HEK293 (cell line): ENCODE data around the gene SEMA3A.

Experiments
- CTCF ChIA-PET: fragments of 350-600 bp; formaldehyde crosslinking; extraction: SDS; loops from one replicate; lab custom pipeline; 2021; ENCODE audit warnings: antibody characterized with exemption; lab: Yijun Ruan, JAX
- POLR2A ChIA-PET: fragments of 300-600 bp; formaldehyde crosslinking; extraction: SDS; loops from one replicate; lab custom pipeline; 2020; ENCODE audit warnings: antibody characterized with exemption, inconsistent platforms; lab: Yijun Ruan, JAX
- H3K27ac ChIP-seq: fragments of 200-500 bp; sonication (Bioruptor generic); 2 replicates; pipeline ENCODE4 v1.5.1; 2014; ENCODE audit warnings: low read depth, low read length, control low read depth, inconsistent platforms; ENCODE audit errors: extremely low read depth
- H3K36me3 ChIP-seq, 2 experiments: fragments of 200-500 bp in 1 of 2; sonication (Bioruptor generic) in 1 of 2; 1 replicate in 1 of 2; 2 replicates in 1 of 2; pipeline ENCODE4 v1.5.1; 2014 to 2017; ENCODE audit warnings: inconsistent platforms in 2 of 2, low read length in 2 of 2; ENCODE audit not compliant: control insufficient read depth in 2 of 2, insufficient read depth in 1 of 2
- H3K4me1 ChIP-seq: fragments of 200-500 bp; sonication (Bioruptor generic); 2 replicates; pipeline ENCODE4 v1.5.1; 2014; ENCODE audit warnings: mild to moderate bottlenecking, low read length, inconsistent platforms; ENCODE audit not compliant: control insufficient read depth, insufficient read depth
- H3K4me3 ChIP-seq: 2 replicates; pipeline ENCODE4 v1.5.1; 2011; ENCODE audit warnings: low read depth, mild to moderate bottlenecking, control low read depth, low read length, moderate library complexity
- H3K9me3 ChIP-seq: fragments of 200-500 bp; sonication (Bioruptor generic); 2 replicates; pipeline ENCODE4 v1.5.1; 2014; ENCODE audit warnings: low read depth, low read length, inconsistent platforms; ENCODE audit not compliant: control insufficient read depth, insufficient read depth
- BCL6B ChIP-seq: fragments of 450-650 bp; formaldehyde crosslinking; IDR thresholded peaks from 2 replicates; pipeline ENCODE4 v1.5.1; 2017; ENCODE audit warnings: missing biosample characterization, missing genetic modification characterization
- GLI2 ChIP-seq: fragments of 450-650 bp; formaldehyde crosslinking; IDR thresholded peaks from 2 replicates; pipeline ENCODE4; 2017; ENCODE audit warnings: missing biosample characterization, missing genetic modification characterization, low read depth, borderline replicate concordance
- GLIS2 ChIP-seq: fragments of 450-650 bp; formaldehyde crosslinking; IDR thresholded peaks from 2 replicates; pipeline ENCODE4 v1.5.1; 2016; ENCODE audit warnings: missing biosample characterization, missing genetic modification characterization
- KLF9 ChIP-seq: fragments of 450-650 bp; formaldehyde crosslinking; IDR thresholded peaks from 2 replicates; pipeline ENCODE4 v1.5.1; 2016; ENCODE audit warnings: missing biosample characterization, missing genetic modification characterization, low read depth
- REST ChIP-seq: fragments of 450-650 bp; formaldehyde crosslinking; IDR thresholded peaks from 2 replicates; pipeline ENCODE4 v1.5.1; 2016; ENCODE audit warnings: missing biosample characterization, missing genetic modification characterization
- SALL2 ChIP-seq: fragments of 450-650 bp; formaldehyde crosslinking; IDR thresholded peaks from 2 replicates; pipeline ENCODE4 v1.5.0; 2017; ENCODE audit warnings: missing biosample characterization, mild to moderate bottlenecking, missing genetic modification characterization, borderline replicate concordance
- TCF7L2 ChIP-seq: IDR thresholded peaks from 2 replicates; pipeline ENCODE4 v1.6.1; 2011; ENCODE audit warnings: low read depth, mild to moderate bottlenecking, inconsistent platforms, low read length, moderate library complexity, borderline replicate concordance
- ZNF10 ChIP-seq: fragments of 450-650 bp; formaldehyde crosslinking; IDR thresholded peaks from 2 replicates; pipeline ENCODE4 v1.5.1; 2017; ENCODE audit warnings: missing biosample characterization, missing genetic modification characterization
- ZNF112 ChIP-seq: fragments of 450-650 bp; formaldehyde crosslinking; IDR thresholded peaks from 2 replicates; pipeline ENCODE4 v1.5.0; 2017; ENCODE audit warnings: missing biosample characterization, missing genetic modification characterization
- ZNF114 ChIP-seq: fragments of 450-650 bp; formaldehyde crosslinking; IDR thresholded peaks from 2 replicates; pipeline ENCODE4 v1.5.0; 2017; ENCODE audit warnings: missing biosample characterization, missing genetic modification characterization
- ZNF132 ChIP-seq: fragments of 450-650 bp; formaldehyde crosslinking; IDR thresholded peaks from 2 replicates; pipeline ENCODE4 v1.5.1; 2017; ENCODE audit warnings: missing biosample characterization, missing genetic modification characterization, borderline replicate concordance
- ZNF138 ChIP-seq: fragments of 450-650 bp; formaldehyde crosslinking; IDR thresholded peaks from 2 replicates; pipeline ENCODE4 v1.5.1; 2016; ENCODE audit warnings: missing biosample characterization, missing genetic modification characterization, borderline replicate concordance
- ZNF169 ChIP-seq: fragments of 450-650 bp; formaldehyde crosslinking; IDR thresholded peaks from 2 replicates; pipeline ENCODE4 v1.5.1; 2016; ENCODE audit warnings: missing biosample characterization, missing genetic modification characterization
- ZNF211 ChIP-seq: fragments of 450-650 bp; formaldehyde crosslinking; IDR thresholded peaks from 2 replicates; pipeline ENCODE4 v1.5.1; 2016; ENCODE audit warnings: low read depth, missing biosample characterization, missing genetic modification characterization
- ZNF239 ChIP-seq: fragments of 450-650 bp; formaldehyde crosslinking; IDR thresholded peaks from 2 replicates; pipeline ENCODE4 v1.5.1; 2016; ENCODE audit warnings: missing biosample characterization, missing genetic modification characterization
- ZNF311 ChIP-seq: fragments of 450-650 bp; formaldehyde crosslinking; IDR thresholded peaks from 2 replicates; pipeline ENCODE4 v1.5.1; 2017; ENCODE audit warnings: missing biosample characterization, missing genetic modification characterization, borderline replicate concordance
- ZNF341 ChIP-seq: fragments of 450-650 bp; formaldehyde crosslinking; IDR thresholded peaks from 2 replicates; pipeline ENCODE4; 2016; ENCODE audit warnings: low read depth, missing biosample characterization, missing genetic modification characterization
- ZNF585B ChIP-seq: fragments of 450-650 bp; formaldehyde crosslinking; IDR thresholded peaks from 2 replicates; pipeline ENCODE4 v1.5.1; 2016; ENCODE audit warnings: missing biosample characterization, missing genetic modification characterization
- ZNF600 ChIP-seq: fragments of 450-650 bp; formaldehyde crosslinking; IDR thresholded peaks from 2 replicates; pipeline ENCODE4 v1.5.1; 2016; ENCODE audit warnings: missing biosample characterization, missing genetic modification characterization
- ZNF692 ChIP-seq: fragments of 450-650 bp; formaldehyde crosslinking; IDR thresholded peaks from 2 replicates; pipeline ENCODE4 v1.5.1; 2016; ENCODE audit warnings: missing biosample characterization, missing genetic modification characterization

Gene SEMA3A

DNA sequence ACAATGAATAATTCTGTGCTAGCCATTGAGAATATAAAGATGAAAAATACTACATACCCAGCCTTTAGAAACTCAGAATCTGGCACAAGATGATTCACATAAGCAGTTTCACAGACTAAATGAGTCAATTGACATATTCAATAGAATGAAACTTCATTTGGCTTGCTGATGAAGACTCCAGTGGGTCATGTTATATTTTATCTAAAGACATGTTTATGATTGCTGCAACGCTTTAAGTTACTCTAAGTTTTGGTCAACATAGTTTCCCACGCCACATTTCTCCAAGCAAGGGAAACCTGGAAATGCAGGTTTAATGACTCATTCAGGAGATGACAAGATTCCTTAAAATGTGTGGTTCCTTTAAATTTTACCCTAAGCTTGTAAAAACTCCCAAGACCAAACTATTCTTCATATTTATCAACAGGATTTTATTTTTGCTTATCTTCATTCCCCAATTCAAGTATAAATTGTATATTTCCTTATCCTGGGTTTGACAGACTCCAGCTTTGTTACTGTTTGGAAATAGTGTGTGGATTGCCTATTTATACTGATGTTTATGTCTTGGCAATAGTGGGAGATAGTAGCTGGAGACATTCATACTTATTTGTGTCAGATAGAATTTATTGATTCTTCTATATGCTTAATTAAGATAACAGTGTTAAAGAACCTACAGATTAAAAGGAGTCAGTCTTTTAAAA is 6.6 kb downstream of the SEMA3A start:
- TF ChIP-seq GLIS2: no peak
- no peak for TF ChIP-seq ZNF211 (tag by site-specific recombination)
- no peak for TF ChIP-seq ZNF169 (tag by site-specific recombination)
- no peak for TF ChIP-seq ZNF600 (tag by site-specific recombination)
- no peak for TF ChIP-seq ZNF114 (tag by site-specific recombination)
- no peak for TF ChIP-seq GLI2 (tag by site-specific recombination)
- no peak for TF ChIP-seq ZNF239 (tag by site-specific recombination)
- no peak for TF ChIP-seq SALL2
- TF ChIP-seq ZNF692 (tag by site-specific recombination): no peak
- no peak for TF ChIP-seq ZNF132 (tag by site-specific recombination)
- TF ChIP-seq KLF9 (tag by site-specific recombination): no peak
- no peak for TF ChIP-seq ZNF585B (tag by site-specific recombination)
- no peak for TF ChIP-seq ZNF138 (tag by site-specific recombination)
- TF ChIP-seq ZNF112 (tag by site-specific recombination): no peak
- TF ChIP-seq BCL6B (tag by site-specific recombination): no peak
- no peak for TF ChIP-seq TCF7L2
- no peak for TF ChIP-seq ZNF341 (tag by site-specific recombination)
- no peak for TF ChIP-seq REST (tag by site-specific recombination)
- TF ChIP-seq ZNF10 (tag by site-specific recombination): no peak
- no peak for TF ChIP-seq ZNF311
- CTCF ChIA-PET: no interaction called here
- POLR2A ChIA-PET: no interaction called here
- no peak overlapping the region for H3K4me3 ChIP-seq
- no peaks in the 10 kb centered on the region for H3K36me3 ChIP-seq
- H3K4me1 ChIP-seq: peaks cover 10% of the 10 kb centered on the region
- no peaks in the 10 kb centered on the region for H3K9me3 ChIP-seq
- H3K27ac ChIP-seq: no peak overlapping the region
